GM12864 (cell line): ENCODE measurements around the gene MAP4K2.

Experiments used
- DNase-seq: peaks from one replicate; pipeline ENCODE4 v3.0.0-alpha.2; 2011; ENCODE audit warnings: low read depth
- H3K4me3 ChIP-seq: 2 replicates; pipeline ENCODE4 v1.5.1; 2011; ENCODE audit warnings: mild to moderate bottlenecking, low read depth, low read length, control low read depth
- CTCF ChIP-seq: IDR thresholded peaks from 2 replicates; pipeline ENCODE4 v1.5.1; 2011; ENCODE audit warnings: low read depth, mild to moderate bottlenecking, moderate library complexity, low read length, control low read depth, inconsistent platforms; ENCODE audit errors: missing control alignments

Gene MAP4K2

GRCh38 chr11:64836448-64837072 is 33.5 kb upstream of the MAP4K2 start:
- H3K4me3 ChIP-seq, result no peak overlapping the region
- no peak for DNase-seq
- TF ChIP-seq CTCF, result no peak

- no peak for TF ChIP-seq CTCF
- DNase-seq, result no peak
- H3K4me3 ChIP-seq, result no peak overlapping the region
Observed at GRCh38 chr11:64835616-64836447, 32.8 kb upstream of the MAP4K2 start.

- no peak for DNase-seq
- no peak for TF ChIP-seq CTCF
- H3K4me3 ChIP-seq, result no peak overlapping the region
Observed at GRCh38 chr11:64834723-64835615, 32.0 kb upstream of the MAP4K2 start.

- TF ChIP-seq CTCF, result no peak
- no peak for DNase-seq
- no peak overlapping the region for H3K4me3 ChIP-seq
Observed at GRCh38 chr11:64834031-64834722, 31.2 kb upstream of the MAP4K2 start.

- H3K4me3 ChIP-seq, result no peak overlapping the region
- no peak for DNase-seq
- no peak for TF ChIP-seq CTCF
Observed at GRCh38 chr11:64833509-64833908, 30.5 kb upstream of the MAP4K2 start.

- no peak overlapping the region for H3K4me3 ChIP-seq
- no peak for DNase-seq
- TF ChIP-seq CTCF, result no peak
Observed at GRCh38 chr11:64833198-64833502, 30.1 kb upstream of the MAP4K2 start.
